Ishikawa (cell line): ENCODE results near the gene ITGA8.

Source experiments
- CEBPB ChIP-seq: IDR thresholded peaks from 2 replicates; pipeline ENCODE4 v1.6.1; 2012
- CREB1 ChIP-seq: IDR thresholded peaks from 2 replicates; pipeline ENCODE4 v1.6.1; 2012; ENCODE audit warnings: low read depth
- EGR1 ChIP-seq: IDR thresholded peaks from 2 replicates; pipeline ENCODE4 v1.6.1; 2012
- EP300 ChIP-seq: IDR thresholded peaks from 2 replicates; pipeline ENCODE4 v1.6.1; 2012; ENCODE audit warnings: borderline replicate concordance
- FOXM1 ChIP-seq: IDR thresholded peaks from 2 replicates; pipeline ENCODE4 v1.6.1; 2012; ENCODE audit warnings: low read depth, borderline replicate concordance
- MAX ChIP-seq: IDR thresholded peaks from 2 replicates; pipeline ENCODE4 v1.6.1; 2012
- NFIC ChIP-seq: IDR thresholded peaks from 2 replicates; pipeline ENCODE4 v1.6.1; 2012
- RAD21 ChIP-seq: IDR thresholded peaks from 2 replicates; pipeline ENCODE4 v1.6.1; 2012; ENCODE audit warnings: low read depth
- REST ChIP-seq: IDR thresholded peaks from 2 replicates; pipeline ENCODE4 v1.6.1; 2012; ENCODE audit warnings: low read depth, mild to moderate bottlenecking
- TAF1 ChIP-seq: IDR thresholded peaks from 2 replicates; pipeline ENCODE4 v1.6.1; 2012; ENCODE audit warnings: low read depth, mild to moderate bottlenecking
- TCF12 ChIP-seq: IDR thresholded peaks from 2 replicates; pipeline ENCODE4 v1.6.1; 2012; ENCODE audit warnings: low read depth
- USF1 ChIP-seq: IDR thresholded peaks from 2 replicates; pipeline ENCODE4 v1.6.1; 2012

- TF ChIP-seq CREB1: no peak
- no peak for TF ChIP-seq FOXM1
- TF ChIP-seq MAX: no peak
- TF ChIP-seq EP300: no peak
- TF ChIP-seq RAD21: no peak
- no peak for TF ChIP-seq EGR1
- TF ChIP-seq TAF1: no peak
- TF ChIP-seq NFIC: no peak
- no peak for TF ChIP-seq CEBPB
- TF ChIP-seq TCF12: no peak
- TF ChIP-seq USF1: no peak
- TF ChIP-seq REST: no peak
Observed at GRCh38 chr10:15540727-15541126, 179.0 kb downstream of the ITGA8 start.
